Measurements from ENCODE around the gene STOM.

STOM gene

GRCh38 chr9:121309171-121309570 is 60.9 kb downstream of the STOM start:
- TF ChIP-seq REST (IDR thresholded peaks at IDR 0.05; ENCODE audit: insufficient read depth in 1 of 2, low read depth in 2 of 2, low read length in 2 of 2) (no peak), SIN3A (IDR thresholded peaks at IDR 0.05; ENCODE audit: borderline replicate concordance, insufficient read depth, low read length) (no peak), POLR2AphosphoS5 (IDR thresholded peaks at IDR 0.05; ENCODE audit: low read depth, low read length) (no peak), FOXP2 (optimal IDR thresholded peaks at IDR 0.05; ENCODE audit: borderline replicate concordance, extremely low read depth, extremely low read length, insufficient read depth) (no peak), TAF1 (IDR thresholded peaks at IDR 0.05; ENCODE audit: borderline replicate concordance, insufficient read depth, low read length) (no peak)

GRCh38 chr9:121308765-121309164 is 61.3 kb downstream of the STOM start:
- TF ChIP-seq REST (IDR thresholded peaks at IDR 0.05; ENCODE audit: insufficient read depth in 1 of 2, low read depth in 2 of 2, low read length in 2 of 2) (no peak), SIN3A (IDR thresholded peaks at IDR 0.05; ENCODE audit: borderline replicate concordance, insufficient read depth, low read length) (no peak), POLR2AphosphoS5 (IDR thresholded peaks at IDR 0.05; ENCODE audit: low read depth, low read length) (no peak), FOXP2 (optimal IDR thresholded peaks at IDR 0.05; ENCODE audit: borderline replicate concordance, extremely low read depth, extremely low read length, insufficient read depth) (no peak), TAF1 (IDR thresholded peaks at IDR 0.05; ENCODE audit: borderline replicate concordance, insufficient read depth, low read length) (no peak)

GRCh38 chr9:121307976-121308375 is 62.1 kb downstream of the STOM start:
- TF ChIP-seq FOXP2 (optimal IDR thresholded peaks at IDR 0.05; ENCODE audit: borderline replicate concordance, extremely low read depth, extremely low read length, insufficient read depth), result no peak
- no peak for TF ChIP-seq SIN3A (IDR thresholded peaks at IDR 0.05; ENCODE audit: borderline replicate concordance, insufficient read depth, low read length)
- no peak for TF ChIP-seq TAF1 (IDR thresholded peaks at IDR 0.05; ENCODE audit: borderline replicate concordance, insufficient read depth, low read length)
- TF ChIP-seq POLR2AphosphoS5 (IDR thresholded peaks at IDR 0.05; ENCODE audit: low read depth, low read length), result no peak
- no peak for TF ChIP-seq REST (IDR thresholded peaks at IDR 0.05; ENCODE audit: insufficient read depth in 1 of 2, low read depth in 2 of 2, low read length in 2 of 2)

- TF ChIP-seq FOXP2 (optimal IDR thresholded peaks at IDR 0.05; ENCODE audit: borderline replicate concordance, extremely low read depth, extremely low read length, insufficient read depth) (no peak), SIN3A (IDR thresholded peaks at IDR 0.05; ENCODE audit: borderline replicate concordance, insufficient read depth, low read length) (no peak), TAF1 (IDR thresholded peaks at IDR 0.05; ENCODE audit: borderline replicate concordance, insufficient read depth, low read length) (no peak), POLR2AphosphoS5 (IDR thresholded peaks at IDR 0.05; ENCODE audit: low read depth, low read length) (no peak)
Measured at GRCh38 chr9:121305269-121305994, 64.6 kb downstream of the STOM start.

GRCh38 chr9:121304707-121305106 is 65.3 kb downstream of the STOM start:
- TF ChIP-seq POLR2AphosphoS5 (IDR thresholded peaks at IDR 0.05; ENCODE audit: low read depth, low read length), result no peak
- no peak for TF ChIP-seq REST (IDR thresholded peaks at IDR 0.05; ENCODE audit: insufficient read depth in 1 of 2, low read depth in 2 of 2, low read length in 2 of 2)
- no peak for TF ChIP-seq FOXP2 (optimal IDR thresholded peaks at IDR 0.05; ENCODE audit: borderline replicate concordance, extremely low read depth, extremely low read length, insufficient read depth)
- TF ChIP-seq TAF1 (IDR thresholded peaks at IDR 0.05; ENCODE audit: borderline replicate concordance, insufficient read depth, low read length), result no peak
- no peak for TF ChIP-seq SIN3A (IDR thresholded peaks at IDR 0.05; ENCODE audit: borderline replicate concordance, insufficient read depth, low read length)
